HL-60 (cell line): Measurements from ENCODE around the gene TPM1.

Experiments
- DNase-seq, 2 experiments: peaks; one replicate each; pipeline ENCODE4 v3.0.0-alpha.2; 2010 to 2020; ENCODE audit warnings: low read depth in 1 of 2, low spot score in 1 of 2
- H3K27ac ChIP-seq: fragments of 250-450 bp; sonication (Bioruptor Pico); replicated peaks from 2 replicates; pipeline ENCODE4 v1.5.1; 2020; ENCODE audit warnings: mild to moderate bottlenecking, moderate library complexity
- H3K27me3 ChIP-seq: fragments of 250-450 bp; sonication (Bioruptor Pico); 2 replicates; pipeline ENCODE4 v1.5.1; 2021; ENCODE audit warnings: mild to moderate bottlenecking, moderate library complexity; ENCODE audit not compliant: insufficient read depth, poor library complexity, severe bottlenecking
- H3K4me3 ChIP-seq: replicated peaks from 2 replicates; pipeline ENCODE4 v1.5.1; 2011; ENCODE audit warnings: mild to moderate bottlenecking, control low read depth, low read length; ENCODE audit not compliant: insufficient read depth
- GABPA ChIP-seq: IDR thresholded peaks from 2 replicates; pipeline ENCODE4 v1.6.1; 2012; ENCODE audit warnings: low read depth
- POLR2AphosphoS5 ChIP-seq: IDR thresholded peaks from 2 replicates; pipeline ENCODE4 v1.6.1; 2012; ENCODE audit warnings: low read depth
- SPI1 ChIP-seq: IDR thresholded peaks from 2 replicates; pipeline ENCODE4 v1.6.1; 2012; ENCODE audit warnings: low read depth, mild to moderate bottlenecking, borderline replicate concordance
- TF ChIP-seq, protein P1 (sequence below): IDR thresholded peaks from 2 replicates; pipeline ENCODE4 v1.6.1; 2012; ENCODE audit warnings: low read depth; ENCODE audit not compliant: insufficient replicate concordance
- TF ChIP-seq, protein P2 (sequence below): IDR thresholded peaks from one replicate; pipeline ENCODE4 v1.5.1; 2011; ENCODE audit warnings: low read length, control low read depth, inconsistent platforms; ENCODE audit not compliant: insufficient read depth

The TPM1 gene

GRCh38 chr15:63052961-63053698, 10.6 kb downstream of the TPM1 start:
- Histone ChIP-seq H3K27ac (no peak overlapping the region), H3K27me3 (peaks cover 2% of the 10 kb centered on the region), H3K4me3 (no peak overlapping the region)
- TF ChIP-seq GABPA (no peak), SPI1 (no peak), POLR2AphosphoS5 (no peak)
- TF ChIP-seq, protein P1, sequence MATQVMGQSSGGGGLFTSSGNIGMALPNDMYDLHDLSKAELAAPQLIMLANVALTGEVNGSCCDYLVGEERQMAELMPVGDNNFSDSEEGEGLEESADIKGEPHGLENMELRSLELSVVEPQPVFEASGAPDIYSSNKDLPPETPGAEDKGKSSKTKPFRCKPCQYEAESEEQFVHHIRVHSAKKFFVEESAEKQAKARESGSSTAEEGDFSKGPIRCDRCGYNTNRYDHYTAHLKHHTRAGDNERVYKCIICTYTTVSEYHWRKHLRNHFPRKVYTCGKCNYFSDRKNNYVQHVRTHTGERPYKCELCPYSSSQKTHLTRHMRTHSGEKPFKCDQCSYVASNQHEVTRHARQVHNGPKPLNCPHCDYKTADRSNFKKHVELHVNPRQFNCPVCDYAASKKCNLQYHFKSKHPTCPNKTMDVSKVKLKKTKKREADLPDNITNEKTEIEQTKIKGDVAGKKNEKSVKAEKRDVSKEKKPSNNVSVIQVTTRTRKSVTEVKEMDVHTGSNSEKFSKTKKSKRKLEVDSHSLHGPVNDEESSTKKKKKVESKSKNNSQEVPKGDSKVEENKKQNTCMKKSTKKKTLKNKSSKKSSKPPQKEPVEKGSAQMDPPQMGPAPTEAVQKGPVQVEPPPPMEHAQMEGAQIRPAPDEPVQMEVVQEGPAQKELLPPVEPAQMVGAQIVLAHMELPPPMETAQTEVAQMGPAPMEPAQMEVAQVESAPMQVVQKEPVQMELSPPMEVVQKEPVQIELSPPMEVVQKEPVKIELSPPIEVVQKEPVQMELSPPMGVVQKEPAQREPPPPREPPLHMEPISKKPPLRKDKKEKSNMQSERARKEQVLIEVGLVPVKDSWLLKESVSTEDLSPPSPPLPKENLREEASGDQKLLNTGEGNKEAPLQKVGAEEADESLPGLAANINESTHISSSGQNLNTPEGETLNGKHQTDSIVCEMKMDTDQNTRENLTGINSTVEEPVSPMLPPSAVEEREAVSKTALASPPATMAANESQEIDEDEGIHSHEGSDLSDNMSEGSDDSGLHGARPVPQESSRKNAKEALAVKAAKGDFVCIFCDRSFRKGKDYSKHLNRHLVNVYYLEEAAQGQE, result no peak
- TF ChIP-seq, protein P2, sequence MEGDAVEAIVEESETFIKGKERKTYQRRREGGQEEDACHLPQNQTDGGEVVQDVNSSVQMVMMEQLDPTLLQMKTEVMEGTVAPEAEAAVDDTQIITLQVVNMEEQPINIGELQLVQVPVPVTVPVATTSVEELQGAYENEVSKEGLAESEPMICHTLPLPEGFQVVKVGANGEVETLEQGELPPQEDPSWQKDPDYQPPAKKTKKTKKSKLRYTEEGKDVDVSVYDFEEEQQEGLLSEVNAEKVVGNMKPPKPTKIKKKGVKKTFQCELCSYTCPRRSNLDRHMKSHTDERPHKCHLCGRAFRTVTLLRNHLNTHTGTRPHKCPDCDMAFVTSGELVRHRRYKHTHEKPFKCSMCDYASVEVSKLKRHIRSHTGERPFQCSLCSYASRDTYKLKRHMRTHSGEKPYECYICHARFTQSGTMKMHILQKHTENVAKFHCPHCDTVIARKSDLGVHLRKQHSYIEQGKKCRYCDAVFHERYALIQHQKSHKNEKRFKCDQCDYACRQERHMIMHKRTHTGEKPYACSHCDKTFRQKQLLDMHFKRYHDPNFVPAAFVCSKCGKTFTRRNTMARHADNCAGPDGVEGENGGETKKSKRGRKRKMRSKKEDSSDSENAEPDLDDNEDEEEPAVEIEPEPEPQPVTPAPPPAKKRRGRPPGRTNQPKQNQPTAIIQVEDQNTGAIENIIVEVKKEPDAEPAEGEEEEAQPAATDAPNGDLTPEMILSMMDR, result no peak
- no peak for DNase-seq

GRCh38 chr15:63054281-63054683, 11.7 kb downstream of the TPM1 start:
- TF ChIP-seq SPI1 (no peak), POLR2AphosphoS5 (no peak), GABPA (no peak)
- TF ChIP-seq, protein P2, result no peak
- TF ChIP-seq, protein P1, result no peak
- Histone ChIP-seq H3K27ac (no peak overlapping the region), H3K27me3 (peaks cover 2% of the 10 kb centered on the region)

GRCh38 chr15:63054985-63055384, 12.4 kb downstream of the TPM1 start:
- no peak for DNase-seq
- no peak overlapping the region for H3K27ac ChIP-seq
- no peak for TF ChIP-seq SPI1
- TF ChIP-seq, protein P1, result no peak
- TF ChIP-seq, protein P2, result no peak
- TF ChIP-seq POLR2AphosphoS5, result no peak
- TF ChIP-seq GABPA, result no peak
- no peak overlapping the region for H3K4me3 ChIP-seq
- H3K27me3 ChIP-seq, result no peaks in the 10 kb centered on the region

More at GRCh38 chr15:63054281-63054683, 11.7 kb downstream of the TPM1 start:
- no peak overlapping the region for H3K4me3 ChIP-seq
- no peak for DNase-seq
